ENCODE results near the gene HIC1.

DNA sequence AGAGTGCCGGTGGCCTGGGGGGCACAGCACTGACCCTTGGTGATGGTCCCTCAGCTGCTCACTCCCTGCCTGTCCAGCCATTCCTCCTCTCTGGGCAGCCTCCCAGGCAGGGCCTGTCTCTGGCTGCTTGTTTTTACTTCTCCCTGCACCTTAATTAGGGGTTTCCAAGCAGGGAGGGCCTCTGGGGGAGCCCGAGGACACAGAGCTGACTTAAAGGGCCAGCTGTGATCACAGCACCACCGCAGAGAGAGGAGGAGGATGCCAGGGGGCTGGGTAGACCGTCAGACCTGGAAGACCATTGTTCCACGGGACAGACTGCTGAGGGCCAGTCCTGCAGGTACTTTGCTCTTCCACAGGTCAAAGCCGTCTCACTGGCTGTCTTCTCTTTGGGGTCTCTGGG, 26.2 kb upstream of the HIC1 start:
- TF ChIP-seq POLR2A (IDR thresholded peaks at IDR 0.05) (no peak), CTCF (IDR thresholded peaks at IDR 0.05) (no peak)
